Ishikawa (cell line): ENCODE data around the gene CCDC186.
A peak's percentile ranks its signal among the peaks of the same experiment; 100 is the strongest.

Experiments used
- CEBPB ChIP-seq: IDR thresholded peaks from 2 replicates; pipeline ENCODE4 v1.6.1; 2012
- CREB1 ChIP-seq: IDR thresholded peaks from 2 replicates; pipeline ENCODE4 v1.6.1; 2012; ENCODE audit warnings: low read depth
- EGR1 ChIP-seq: IDR thresholded peaks from 2 replicates; pipeline ENCODE4 v1.6.1; 2012
- EP300 ChIP-seq: IDR thresholded peaks from 2 replicates; pipeline ENCODE4 v1.6.1; 2012; ENCODE audit warnings: borderline replicate concordance
- NFIC ChIP-seq: IDR thresholded peaks from 2 replicates; pipeline ENCODE4 v1.6.1; 2012
- TCF12 ChIP-seq: IDR thresholded peaks from 2 replicates; pipeline ENCODE4 v1.6.1; 2012; ENCODE audit warnings: low read depth
- USF1 ChIP-seq: IDR thresholded peaks from 2 replicates; pipeline ENCODE4 v1.6.1; 2012
- YY1 ChIP-seq: IDR thresholded peaks from 2 replicates; pipeline ENCODE4 v1.6.1; 2012; ENCODE audit warnings: low read depth
- ZBTB7A ChIP-seq: IDR thresholded peaks from 2 replicates; pipeline ENCODE4 v1.6.1; 2012; ENCODE audit warnings: low read depth
- TF ChIP-seq, protein P1 (sequence below): IDR thresholded peaks from 2 replicates; pipeline ENCODE4 v1.6.1; 2012; ENCODE audit warnings: low read depth, mild to moderate bottlenecking
- TF ChIP-seq, protein P2 (sequence below): IDR thresholded peaks from 2 replicates; pipeline ENCODE4 v1.6.1; 2012

- TF ChIP-seq CEBPB (peak; percentile 85), EP300 (no peak), USF1 (no peak), YY1 (no peak), TCF12 (no peak; the same call in 1 of the 2 replicates), EGR1 (no peak), CREB1 (no peak), NFIC (peak; percentile 35; the same call in 1 of the 2 replicates), ZBTB7A (no peak)
- TF ChIP-seq, protein P1, sequence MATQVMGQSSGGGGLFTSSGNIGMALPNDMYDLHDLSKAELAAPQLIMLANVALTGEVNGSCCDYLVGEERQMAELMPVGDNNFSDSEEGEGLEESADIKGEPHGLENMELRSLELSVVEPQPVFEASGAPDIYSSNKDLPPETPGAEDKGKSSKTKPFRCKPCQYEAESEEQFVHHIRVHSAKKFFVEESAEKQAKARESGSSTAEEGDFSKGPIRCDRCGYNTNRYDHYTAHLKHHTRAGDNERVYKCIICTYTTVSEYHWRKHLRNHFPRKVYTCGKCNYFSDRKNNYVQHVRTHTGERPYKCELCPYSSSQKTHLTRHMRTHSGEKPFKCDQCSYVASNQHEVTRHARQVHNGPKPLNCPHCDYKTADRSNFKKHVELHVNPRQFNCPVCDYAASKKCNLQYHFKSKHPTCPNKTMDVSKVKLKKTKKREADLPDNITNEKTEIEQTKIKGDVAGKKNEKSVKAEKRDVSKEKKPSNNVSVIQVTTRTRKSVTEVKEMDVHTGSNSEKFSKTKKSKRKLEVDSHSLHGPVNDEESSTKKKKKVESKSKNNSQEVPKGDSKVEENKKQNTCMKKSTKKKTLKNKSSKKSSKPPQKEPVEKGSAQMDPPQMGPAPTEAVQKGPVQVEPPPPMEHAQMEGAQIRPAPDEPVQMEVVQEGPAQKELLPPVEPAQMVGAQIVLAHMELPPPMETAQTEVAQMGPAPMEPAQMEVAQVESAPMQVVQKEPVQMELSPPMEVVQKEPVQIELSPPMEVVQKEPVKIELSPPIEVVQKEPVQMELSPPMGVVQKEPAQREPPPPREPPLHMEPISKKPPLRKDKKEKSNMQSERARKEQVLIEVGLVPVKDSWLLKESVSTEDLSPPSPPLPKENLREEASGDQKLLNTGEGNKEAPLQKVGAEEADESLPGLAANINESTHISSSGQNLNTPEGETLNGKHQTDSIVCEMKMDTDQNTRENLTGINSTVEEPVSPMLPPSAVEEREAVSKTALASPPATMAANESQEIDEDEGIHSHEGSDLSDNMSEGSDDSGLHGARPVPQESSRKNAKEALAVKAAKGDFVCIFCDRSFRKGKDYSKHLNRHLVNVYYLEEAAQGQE: no peak
- TF ChIP-seq, protein P2, sequence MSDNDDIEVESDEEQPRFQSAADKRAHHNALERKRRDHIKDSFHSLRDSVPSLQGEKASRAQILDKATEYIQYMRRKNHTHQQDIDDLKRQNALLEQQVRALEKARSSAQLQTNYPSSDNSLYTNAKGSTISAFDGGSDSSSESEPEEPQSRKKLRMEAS: peak; percentile 81; the same call in 1 of the 2 replicates
Measured at GRCh38 chr10:114174695-114175188, 739 bp upstream of the CCDC186 start.
